Prostate gland (tissue), 2 donors: ENCODE measurements around the gene SOHLH1.

ENCODE experiments used
- POLR2A ChIP-seq: fragments of 450-650 bp; IDR thresholded peaks from one replicate; pipeline ENCODE4 v1.6.1; 2016; ENCODE audit warnings: antibody characterized with exemption, mild to moderate bottlenecking
- POLR2AphosphoS5 ChIP-seq: sonication (generic); formaldehyde crosslinking; IDR thresholded peaks from one replicate; pipeline ENCODE4 v1.6.1; 2017; ENCODE audit warnings: antibody characterized with exemption
- TF ChIP-seq, protein P1 (sequence below), 4 experiments: fragments of 200-600 bp in 2 of 4; fragments of 450-650 bp in 2 of 4; sonication (generic) in 2 of 4; IDR thresholded peaks; 1 replicate in 3 of 4; 2 replicates in 1 of 4; pipeline ENCODE4 v1.5.1; 2016 to 2019; ENCODE audit warnings: antibody characterized with exemption in 4 of 4, mild to moderate bottlenecking in 2 of 4, moderate library complexity in 2 of 4

DNA sequence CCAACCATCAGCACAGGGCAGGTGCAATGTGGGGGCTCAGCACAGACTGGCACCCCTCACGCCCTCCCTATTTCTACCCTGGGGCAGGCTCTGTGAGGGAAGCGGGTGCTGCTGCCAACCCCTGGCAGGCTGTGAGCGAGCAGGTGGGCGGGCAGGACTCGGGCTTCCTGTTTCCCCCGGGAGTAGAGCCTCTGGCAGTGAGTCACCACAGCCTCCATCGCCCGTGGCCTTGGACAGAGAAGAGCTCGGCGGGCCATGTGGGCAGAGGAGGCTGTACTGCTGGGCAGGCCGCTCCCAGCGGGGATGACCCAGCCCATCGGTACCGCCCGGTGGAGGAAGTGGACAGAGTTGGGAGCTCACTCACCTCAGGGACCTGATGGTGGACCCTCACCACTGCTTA is 19.3 kb upstream of the SOHLH1 start:
- TF ChIP-seq, protein P1, sequence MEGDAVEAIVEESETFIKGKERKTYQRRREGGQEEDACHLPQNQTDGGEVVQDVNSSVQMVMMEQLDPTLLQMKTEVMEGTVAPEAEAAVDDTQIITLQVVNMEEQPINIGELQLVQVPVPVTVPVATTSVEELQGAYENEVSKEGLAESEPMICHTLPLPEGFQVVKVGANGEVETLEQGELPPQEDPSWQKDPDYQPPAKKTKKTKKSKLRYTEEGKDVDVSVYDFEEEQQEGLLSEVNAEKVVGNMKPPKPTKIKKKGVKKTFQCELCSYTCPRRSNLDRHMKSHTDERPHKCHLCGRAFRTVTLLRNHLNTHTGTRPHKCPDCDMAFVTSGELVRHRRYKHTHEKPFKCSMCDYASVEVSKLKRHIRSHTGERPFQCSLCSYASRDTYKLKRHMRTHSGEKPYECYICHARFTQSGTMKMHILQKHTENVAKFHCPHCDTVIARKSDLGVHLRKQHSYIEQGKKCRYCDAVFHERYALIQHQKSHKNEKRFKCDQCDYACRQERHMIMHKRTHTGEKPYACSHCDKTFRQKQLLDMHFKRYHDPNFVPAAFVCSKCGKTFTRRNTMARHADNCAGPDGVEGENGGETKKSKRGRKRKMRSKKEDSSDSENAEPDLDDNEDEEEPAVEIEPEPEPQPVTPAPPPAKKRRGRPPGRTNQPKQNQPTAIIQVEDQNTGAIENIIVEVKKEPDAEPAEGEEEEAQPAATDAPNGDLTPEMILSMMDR (IDR thresholded peaks at IDR 0.05): no peak
- TF ChIP-seq POLR2AphosphoS5: no peak
- no peak for TF ChIP-seq POLR2A
